HG03025 (cell line): ENCODE data around the gene AP3S1.

Source experiments
- ATAC-seq: cut with Tn5 transposase; IDR thresholded peaks from one replicate; pipeline ENCODE4 v1.9.1; 2021; ENCODE audit warnings: mild to moderate bottlenecking, moderate library complexity; ENCODE audit not compliant: unreplicated experiment, low FRiP score

AP3S1 gene

DNA sequence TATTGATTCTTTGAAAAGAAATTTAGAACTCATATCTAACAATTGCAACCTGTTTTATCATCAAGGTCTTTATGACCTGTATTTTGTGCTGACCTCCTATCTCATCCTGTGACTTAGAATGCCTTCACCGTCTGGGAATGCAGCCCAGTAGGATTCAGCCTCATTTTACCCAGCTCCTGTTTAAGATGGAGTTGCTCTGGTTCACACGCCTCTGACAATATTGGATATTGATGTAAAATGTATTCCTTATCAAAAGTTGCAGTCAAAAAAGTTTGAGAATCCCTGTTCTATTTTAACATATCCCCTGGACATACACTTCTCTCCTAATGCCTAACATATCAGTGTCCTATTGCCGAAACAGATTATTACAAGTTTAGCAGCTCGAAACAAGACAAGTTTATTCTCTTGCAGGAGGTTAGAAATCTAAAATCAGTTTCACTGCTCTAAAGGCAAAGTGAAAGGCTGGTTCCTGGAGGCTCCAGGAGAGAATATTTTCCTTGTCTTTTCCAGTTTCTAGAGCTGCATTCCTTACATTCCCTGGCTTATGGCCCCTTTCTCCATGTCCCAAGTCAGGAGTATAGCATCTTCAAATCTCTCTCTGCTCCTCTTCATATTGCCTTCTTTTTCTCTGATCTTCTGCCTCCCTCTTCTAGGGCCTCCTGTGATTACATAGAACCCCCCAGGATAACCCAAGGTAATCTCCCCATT is 89.0 kb downstream of the AP3S1 start:
- no peak for ATAC-seq

DNA sequence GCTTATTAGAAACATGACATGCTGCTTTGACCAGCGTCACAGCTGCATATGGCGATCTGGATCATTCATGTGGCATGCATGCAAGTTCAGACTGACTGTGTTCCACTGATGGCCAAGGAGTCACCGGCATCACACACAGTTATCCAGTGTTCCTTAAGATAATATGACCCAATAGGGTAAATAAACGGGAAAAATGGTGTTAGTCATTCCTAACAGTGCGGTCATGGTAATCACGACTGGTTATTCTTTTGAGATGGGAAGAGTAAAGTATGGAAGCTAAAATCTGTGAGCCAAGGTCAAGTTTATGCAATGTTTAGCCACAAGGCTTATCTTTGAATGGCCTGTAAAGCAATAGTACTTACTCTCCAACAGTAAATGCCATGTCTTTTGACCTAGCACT is 91.3 kb downstream of the AP3S1 start:
- no peak for ATAC-seq

DNA sequence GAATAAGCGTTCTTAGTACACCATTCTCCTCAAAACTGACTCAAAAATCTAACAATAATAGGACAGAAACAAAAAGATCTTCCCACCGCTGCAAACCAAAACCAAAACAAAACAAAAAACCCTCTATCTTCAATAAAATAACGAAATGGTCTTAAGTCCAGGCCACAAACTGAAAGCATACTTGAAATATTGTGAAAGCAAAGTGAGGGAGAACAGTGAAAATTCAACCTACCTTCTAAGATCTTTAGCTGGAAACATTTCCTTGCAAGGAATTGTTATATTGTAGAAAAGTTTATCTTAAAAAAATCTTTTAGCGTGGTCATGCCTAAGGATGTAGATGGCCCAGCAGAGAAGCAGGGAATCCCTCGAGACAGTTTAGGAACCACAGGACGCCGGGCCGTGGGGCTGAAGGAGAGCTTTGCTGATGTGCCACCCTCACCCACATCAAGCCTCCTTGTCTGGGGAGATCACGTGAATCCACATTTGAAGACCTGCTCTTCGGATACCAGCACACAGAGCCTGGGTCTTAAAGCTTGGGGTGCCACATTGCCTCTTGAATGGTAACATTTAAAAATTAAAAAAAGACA is 92.7 kb downstream of the AP3S1 start:
- no peak for ATAC-seq

DNA sequence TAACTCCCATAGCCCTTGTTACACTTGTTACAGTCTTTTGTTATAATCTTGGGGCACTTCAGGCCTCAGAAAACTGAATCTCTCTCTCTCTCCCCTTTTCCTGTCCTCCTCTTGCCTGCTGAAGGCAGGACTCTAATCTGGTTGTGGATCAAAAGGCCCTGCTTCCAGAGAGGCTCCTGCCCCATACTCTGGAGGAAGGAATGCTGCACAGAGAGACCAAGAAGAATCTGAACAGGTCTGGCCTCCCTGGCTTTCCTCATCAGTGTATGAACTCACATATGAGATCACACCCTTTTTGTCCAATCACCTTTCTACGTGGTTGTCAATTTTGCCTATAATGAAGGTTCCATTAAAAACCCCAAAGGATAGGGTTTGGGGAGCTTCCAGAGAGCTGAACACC is 94.3 kb downstream of the AP3S1 start:
- ATAC-seq = no peak

DNA sequence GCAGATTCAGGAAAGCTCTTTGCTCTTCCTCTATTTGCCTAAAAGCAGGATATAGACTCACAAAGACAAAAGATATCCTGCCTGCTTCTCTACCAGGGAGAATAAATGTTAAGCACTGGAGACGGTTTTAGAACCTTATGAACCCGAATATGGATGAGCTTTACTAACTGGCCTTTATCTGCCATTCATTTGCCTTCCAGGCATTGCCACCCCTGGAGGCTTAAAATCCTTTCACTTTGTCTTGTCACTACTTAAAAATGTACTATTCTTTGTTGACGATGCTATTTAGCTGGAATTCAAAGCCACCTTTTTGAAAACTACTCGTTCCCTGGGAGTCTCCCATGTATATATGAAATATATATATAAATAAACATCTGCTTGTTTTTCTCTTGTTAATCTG is 97.3 kb downstream of the AP3S1 start:
- ATAC-seq = no peak

DNA sequence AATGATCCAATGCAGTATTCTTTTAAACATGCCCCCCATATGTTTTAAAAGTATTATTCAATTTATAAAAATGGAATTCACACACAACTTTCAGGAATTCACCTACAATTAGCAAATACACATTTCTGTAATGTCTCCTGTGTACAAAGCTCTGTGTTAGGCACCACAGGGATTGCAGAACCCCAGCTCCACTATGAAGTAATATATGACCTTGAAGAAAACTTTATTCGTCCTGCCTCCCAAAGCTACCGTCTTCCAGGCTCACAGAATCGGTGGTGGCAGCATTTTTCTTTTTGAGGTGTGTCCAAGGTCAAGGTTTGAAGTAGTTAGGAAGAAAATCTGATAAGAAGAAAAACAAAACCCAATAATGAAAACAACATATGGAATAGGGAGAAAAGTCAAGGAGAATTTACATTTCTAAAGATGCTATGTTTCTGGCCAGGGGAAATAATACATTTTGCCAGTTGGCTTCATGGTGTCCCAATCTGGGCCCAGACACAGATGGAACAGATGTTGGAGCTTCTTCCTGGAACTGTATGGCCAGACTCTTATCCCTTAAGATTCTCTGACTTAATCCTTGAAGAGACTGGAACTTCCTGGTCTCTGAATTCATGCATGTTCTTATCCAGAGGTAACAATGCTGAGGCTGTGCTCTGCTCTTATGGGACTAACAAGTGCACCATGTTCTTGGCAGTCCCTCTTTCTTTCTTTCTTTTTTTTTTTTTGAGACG is 98.5 kb downstream of the AP3S1 start:
- no peak for ATAC-seq

DNA sequence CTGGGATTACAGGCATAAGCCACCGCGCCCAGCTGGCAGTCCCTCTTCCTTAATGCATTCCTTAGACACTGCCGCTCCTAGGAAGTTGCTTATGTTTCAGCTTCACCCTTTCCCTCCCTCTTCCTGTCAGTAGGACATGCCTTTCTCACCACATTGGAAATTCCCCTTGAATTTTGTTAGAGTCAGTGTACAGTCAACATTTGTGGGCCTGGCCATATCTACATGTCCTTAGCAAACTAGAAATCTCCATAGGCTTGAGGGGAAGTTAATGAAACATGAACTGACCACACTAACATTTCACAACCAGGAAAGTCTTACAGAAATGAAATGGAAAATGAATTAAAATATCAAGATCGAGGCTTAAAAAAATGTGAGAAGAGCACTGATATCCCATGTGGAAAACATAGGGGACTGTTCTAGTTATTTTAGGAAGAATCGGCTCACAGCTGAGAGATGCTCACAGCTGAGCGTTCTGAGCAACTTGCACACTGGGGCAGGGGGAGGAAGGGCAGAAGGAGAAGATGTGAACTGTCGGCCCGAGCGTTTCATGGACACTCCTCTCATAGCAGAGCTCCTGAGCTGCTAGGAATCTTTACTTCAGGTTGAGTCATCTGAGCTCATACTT is 99.4 kb downstream of the AP3S1 start:
- no peak for ATAC-seq

DNA sequence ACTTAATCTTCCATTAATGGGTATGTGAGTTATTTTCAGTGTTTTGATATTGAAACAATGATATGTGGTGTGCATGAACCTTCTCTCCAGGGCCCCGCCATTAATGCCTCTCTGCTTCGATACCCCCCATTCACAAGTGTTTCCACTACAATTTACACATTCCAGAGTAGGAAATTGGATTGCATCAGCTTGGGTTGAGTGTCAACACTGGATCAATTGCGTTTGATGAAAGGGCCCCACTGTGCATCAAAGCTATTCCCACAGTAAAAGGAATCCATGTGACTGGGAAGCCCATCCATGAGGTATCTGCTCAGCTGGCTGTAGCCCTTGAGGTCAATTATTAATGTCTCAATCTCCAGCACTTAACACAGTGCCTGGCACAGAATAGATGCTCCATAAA is 102.8 kb downstream of the AP3S1 start:
- no peak for ATAC-seq

DNA sequence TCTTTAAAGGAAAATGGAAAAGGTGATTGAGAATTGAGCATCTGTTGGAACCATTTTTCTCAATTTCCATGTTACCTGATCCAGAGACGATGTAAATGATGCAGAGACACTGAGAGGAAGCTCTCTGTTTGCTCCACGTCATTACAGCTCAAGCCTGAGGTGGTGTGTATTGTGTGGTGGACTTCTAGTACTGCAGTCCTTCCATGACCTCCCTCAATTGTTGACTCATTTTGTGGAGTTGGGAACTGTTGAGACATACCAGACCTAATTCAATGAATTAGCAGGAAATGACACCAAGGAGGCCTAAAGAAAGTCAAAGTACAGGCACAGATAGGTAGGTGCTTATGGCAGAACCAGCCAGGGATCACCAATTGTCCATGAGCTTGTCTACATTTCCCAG is 104.9 kb downstream of the AP3S1 start:
- no peak for ATAC-seq

DNA sequence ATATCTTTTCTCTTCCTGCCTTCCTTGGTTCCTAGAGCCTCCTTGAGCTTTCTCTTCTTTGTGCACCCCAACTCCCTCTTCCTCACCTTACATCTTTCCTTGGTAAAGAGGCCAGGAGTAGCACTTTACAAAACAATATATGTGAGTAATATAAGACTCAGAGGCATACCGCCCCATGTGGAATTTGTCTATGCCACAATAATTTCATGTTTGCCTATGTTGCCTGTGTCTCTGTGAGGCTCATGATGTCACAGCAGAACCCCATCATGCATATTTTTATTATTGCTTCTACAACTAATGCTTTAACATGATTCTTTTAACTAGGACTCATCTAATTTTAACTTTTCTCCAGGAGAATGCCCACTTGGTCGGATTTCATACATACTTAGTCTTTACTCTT is 105.5 kb downstream of the AP3S1 start:
- no peak for ATAC-seq

DNA sequence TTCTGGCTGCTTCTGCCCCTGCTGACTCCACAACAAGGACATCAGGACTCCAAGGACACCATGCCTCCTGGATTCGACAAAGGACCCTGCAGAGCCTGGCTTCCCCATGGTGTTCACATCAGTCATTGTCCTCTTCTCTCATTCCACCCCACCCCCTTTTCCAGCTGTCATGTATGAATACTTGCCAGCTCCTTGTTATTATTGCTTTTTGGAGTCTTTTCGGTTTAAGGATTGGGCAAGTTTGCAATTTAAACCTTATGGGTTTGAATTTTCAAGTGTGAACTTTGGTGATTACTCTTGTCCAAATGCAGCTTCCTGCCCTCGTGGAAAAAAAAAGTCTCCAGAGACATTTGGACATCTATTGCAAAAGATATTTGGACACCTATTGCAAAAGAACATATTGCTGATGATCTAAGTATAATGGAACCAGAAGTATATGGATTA is 106.4 kb downstream of the AP3S1 start:
- ATAC-seq = no peak

DNA sequence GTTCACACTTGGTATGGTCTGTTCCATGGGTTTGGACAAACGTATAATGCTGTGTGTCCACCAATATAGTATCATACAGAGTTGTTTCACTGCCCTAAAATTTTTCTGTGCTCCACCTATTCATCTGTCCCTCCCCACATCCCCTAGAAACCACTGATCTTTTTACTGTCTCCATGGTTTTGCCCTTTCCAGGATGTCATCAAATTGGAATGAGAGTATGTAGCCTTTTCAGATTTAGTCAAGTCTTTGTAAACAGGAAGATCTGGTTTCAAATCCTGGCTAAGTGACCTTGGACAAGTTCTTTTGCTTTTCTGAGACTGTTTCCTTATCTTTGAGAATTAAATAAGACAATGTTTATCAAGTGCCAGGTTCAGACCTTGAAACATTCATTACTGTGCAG is 107.4 kb downstream of the AP3S1 start:
- ATAC-seq = no peak

DNA sequence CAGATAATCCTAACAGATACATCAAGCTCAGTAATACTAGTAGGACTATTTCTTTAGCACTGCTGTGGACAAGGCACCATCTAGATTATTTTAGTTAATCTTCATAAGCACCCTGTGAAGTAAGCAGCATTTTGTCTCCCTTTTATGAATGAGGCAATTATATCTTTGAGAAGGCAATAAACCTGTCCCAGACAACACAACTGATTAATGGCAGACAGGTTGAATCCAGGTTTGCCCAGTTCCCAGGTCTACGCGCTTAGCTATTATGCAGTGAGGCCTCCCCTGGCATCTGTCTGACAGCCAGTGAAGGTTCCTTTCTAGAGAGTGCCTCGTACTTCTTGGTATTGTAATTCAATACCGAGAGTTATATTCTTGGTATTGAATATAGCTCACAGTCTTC is 110.9 kb downstream of the AP3S1 start:
- no peak for ATAC-seq

DNA sequence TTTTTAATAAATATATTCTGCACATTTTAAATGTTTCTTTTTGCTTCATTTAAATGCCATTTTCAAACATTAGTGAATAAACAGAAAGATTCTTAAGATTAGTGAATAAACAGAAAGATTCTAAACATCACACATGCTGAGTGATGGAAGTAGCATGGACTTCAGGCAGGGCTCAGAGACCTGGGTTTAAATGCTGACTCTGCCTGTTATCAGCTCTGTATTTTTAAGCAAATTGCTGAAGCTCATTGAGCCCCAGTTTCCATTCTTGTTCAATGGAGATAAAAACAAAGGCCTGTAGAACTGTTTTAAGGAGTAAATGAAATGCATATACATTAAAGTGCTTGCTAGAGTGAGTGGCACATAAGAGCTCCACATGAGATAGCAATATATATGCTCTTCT is 112.4 kb downstream of the AP3S1 start:
- ATAC-seq = no peak

DNA sequence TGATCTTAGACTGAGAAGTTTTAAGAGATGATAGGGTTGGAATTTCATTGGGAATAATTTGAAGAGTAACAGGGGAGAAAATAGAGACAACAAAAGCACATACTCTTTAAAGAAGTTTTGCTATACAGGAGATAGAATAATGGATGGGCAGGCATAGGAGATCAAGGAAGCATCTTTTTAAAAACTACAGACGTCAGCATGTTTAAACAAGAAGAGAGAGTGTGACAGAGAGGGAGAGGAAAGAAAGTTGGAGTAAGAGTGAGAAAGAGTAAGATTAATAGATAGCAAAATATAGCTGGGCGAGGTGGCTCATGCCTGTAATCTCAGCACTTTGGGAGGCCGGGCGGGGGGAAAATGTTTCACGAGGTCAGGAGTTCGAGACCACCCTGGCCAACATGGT is 115.2 kb downstream of the AP3S1 start:
- ATAC-seq = no peak

DNA sequence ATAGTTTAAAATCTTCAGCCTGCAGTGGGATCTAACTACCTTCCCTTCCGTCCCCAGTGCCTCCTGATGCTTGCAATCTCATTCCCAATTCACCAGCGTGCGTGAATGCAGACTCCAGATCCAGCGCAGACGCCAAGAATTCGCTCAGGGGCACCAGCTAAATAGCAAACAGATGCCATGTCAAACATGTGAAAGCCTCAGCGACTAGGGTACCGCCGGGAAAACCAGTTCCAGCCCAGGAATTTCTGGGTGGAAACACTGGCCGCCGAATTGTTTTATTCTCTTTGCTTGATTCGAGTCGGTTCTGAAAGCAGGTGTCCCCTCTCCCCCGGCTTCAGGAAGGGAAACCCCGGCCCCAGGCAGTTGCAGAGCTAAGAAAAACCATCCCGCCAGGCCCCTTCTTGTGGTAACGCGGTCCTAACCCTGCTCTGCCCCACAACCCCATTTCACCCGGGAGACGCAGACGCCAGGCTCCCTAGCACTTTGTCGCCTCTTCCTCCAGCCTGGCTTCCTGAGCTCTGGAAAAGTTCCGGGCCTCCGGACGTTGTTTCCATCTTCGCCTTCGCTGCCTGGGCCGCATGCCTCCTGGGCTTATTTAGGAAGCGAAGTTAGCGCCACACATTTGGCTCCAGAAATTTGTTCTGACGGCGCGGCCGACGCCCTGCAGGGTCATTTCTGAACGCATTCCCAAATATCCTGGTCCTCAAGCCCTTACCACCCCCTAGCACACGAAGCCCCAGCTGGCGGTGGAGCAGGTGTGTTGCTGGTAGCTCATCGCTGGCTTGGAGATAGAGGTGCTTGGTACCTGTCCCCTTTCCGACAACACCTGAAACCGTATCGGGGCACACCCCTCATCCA is 119.9 kb downstream of the AP3S1 start:
- ATAC-seq = no peak

DNA sequence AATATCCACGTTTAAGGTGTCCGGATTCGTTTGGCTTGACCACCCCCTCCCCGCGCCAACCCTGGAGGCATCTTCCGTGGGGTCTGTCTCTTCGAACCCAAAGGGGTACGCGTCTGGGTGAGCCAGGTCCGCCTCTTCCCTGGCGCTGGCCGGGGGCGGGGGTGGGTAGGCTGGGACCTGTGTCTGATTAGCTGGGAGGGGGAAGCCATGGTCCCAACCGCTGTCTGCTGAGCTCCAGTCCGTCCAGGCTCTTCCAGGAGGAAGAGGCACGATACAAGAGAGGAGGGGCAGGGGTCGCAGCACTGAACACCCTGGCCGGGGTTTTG is 120.5 kb downstream of the AP3S1 start, which contains the start of gene LVRN:
Gene LVRN (plus strand): TSS at position 237 of the 326 bp plus-strand sequence. CDS start 143 bp downstream, outside the sequence.
- no peak for ATAC-seq

DNA sequence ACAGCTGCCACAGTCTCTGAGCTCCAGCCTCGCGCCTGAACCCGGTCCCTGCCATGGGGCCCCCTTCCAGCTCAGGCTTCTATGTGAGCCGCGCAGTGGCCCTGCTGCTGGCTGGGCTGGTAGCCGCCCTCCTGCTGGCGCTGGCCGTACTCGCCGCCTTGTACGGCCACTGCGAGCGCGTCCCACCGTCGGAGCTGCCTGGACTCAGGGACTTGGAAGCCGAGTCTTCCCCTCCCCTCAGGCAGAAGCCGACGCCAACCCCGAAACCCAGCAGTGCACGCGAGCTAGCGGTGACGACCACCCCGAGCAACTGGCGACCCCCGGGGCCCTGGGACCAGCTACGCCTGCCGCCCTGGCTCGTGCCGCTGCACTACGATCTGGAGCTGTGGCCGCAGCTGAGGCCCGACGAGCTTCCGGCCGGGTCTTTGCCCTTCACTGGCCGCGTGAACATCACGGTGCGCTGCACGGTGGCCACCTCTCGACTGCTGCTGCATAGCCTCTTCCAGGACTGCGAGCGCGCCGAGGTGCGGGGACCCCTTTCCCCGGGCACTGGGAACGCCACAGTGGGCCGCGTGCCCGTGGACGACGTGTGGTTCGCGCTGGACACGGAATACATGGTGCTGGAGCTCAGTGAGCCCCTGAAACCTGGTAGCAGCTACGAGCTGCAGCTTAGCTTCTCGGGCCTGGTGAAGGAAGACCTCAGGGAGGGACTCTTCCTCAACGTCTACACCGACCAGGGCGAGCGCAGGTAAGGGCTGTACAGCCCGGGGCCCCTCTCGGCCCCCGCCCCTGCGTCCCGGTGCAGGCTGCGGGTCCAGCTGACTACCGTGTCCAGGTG is 121.0 kb downstream of the AP3S1 start:
- ATAC-seq = no peak

DNA sequence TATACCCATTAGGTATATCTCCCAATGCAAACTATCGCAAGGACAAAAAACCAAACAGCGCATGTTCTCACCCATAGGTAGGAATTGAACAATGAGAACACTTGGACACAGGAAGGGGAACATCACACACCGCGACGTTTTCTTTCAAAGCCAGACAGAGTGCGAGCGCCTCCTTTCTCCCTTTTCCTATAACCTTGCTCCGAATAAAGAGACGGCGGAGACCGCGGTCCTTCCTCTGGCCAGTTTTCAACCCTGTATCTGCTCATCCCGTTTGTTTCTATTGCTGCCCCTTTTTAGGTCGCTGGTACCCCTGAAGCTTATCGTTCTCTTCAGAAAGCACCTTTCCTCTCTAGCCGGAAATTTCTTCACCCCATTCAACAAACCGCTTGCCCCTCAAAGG is 121.8 kb downstream of the AP3S1 start:
- no peak for ATAC-seq
